HG03571 (cell line): Measurements from ENCODE around the gene EEF1A2.

Experiments used
- ATAC-seq: cut with Tn5 transposase; IDR thresholded peaks from one replicate; pipeline ENCODE4 v1.9.1; 2021; ENCODE audit not compliant: unreplicated experiment

Gene EEF1A2

DNA sequence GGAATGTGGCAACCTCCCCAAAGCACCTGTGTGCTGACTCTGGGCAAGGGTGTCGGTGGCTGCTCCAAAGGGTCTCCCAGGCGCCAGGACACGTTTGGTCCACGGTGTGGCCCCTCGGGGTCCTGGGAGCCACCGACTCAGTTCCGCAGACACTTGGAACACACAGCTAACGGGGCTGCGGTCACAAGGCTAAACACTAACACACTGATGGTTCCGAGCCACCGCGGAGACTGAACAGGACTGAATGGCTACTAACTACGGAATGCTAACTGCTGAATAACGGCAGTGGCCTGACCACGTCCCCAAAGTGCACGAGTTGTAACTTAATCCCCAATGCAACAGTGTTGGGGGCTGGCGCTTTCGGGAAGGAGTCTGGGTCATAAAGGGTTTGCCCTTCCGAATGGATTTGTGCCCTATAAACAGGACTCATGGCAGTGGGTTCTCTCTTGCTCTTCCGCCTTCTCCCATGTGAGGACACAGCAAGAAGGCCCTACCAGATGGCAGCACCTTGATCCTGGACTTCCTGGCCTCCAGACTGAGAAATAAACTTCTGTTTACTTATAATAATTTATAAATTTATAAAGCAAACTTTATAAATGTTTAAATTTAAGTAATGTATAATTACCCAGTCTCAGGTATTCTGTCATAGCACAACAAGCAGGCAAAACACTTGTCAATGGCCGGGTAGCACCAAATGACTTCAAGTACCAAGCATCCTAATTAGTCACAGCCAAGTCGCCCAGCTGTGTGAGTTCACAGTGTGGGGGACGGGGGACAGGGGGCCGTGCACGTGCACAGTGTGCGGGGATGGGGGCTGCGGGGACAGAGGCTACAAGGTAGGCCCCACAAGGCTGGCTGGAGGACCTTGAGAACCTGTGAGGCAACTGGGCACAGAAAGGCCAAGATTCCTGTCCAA, 2.3 kb upstream of the EEF1A2 start:
- no peak for ATAC-seq

DNA sequence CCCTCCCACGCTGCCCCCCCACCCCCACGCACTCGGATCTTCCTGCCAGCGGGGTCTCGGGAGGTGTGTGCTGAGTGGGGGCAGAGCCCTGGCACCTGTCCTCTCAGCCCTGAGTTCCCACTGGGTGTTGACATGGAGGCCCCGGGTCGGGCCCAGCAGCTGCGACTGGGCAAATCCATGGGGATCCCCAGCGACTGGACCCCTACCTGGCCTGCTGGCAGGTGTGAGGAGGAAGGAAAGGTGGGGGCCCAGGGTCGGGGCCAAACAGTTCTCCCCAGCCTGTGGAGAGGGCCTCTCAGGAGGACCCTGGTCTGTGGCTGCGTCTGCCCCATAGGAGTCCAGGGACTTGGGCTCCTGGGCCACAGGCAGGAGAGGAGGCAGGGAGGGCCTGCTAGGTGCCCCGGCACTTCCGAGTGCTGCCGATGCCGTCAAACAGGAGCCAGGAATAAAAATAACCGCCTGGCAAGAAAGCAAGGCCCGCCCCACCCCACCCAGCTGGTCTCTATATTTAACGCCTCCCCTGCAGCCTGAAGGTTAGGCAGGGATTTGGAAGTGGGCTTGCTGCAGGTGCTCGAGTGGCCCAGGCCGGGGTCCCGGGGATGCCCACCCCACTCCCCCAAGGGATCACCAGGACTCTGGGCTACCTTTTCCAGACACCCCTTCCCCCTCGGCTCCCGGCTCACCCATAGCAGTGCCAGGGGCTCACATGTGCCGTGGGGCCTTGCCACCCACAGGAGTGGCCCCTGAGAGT, 1.4 kb upstream of the EEF1A2 start:
- no peak for ATAC-seq

DNA sequence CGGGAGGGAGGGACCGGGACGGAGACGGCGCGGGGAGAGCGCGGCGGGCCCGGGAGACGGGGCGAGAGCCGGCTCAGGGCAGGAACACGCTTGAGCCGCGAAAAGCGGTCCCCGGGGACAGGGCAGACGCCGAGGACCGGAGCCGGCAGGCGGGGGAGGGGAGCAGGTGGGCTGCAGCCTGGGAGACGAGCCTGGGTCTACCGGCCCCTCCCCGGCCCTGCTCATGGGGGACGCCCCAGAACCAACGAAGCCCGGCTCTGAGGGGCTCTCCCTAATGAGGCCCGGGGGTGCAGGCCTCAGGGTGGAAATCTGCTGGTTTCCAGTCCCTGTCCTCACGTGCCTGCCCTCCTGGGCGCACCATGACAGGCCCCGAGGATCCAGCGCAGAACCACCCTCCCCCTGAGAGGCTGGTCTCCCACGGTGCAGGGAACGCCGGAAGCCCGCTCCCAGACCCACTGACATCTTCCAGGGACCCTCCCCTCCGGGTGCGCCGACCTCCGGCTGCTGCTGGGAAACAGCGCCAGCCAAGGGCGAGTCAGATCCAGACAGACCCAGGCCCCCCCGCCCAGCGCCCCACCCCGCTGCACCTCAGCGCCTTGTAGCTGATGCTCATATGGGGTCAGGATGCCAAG, 571 bp upstream of the EEF1A2 start:
- no peak for ATAC-seq

DNA sequence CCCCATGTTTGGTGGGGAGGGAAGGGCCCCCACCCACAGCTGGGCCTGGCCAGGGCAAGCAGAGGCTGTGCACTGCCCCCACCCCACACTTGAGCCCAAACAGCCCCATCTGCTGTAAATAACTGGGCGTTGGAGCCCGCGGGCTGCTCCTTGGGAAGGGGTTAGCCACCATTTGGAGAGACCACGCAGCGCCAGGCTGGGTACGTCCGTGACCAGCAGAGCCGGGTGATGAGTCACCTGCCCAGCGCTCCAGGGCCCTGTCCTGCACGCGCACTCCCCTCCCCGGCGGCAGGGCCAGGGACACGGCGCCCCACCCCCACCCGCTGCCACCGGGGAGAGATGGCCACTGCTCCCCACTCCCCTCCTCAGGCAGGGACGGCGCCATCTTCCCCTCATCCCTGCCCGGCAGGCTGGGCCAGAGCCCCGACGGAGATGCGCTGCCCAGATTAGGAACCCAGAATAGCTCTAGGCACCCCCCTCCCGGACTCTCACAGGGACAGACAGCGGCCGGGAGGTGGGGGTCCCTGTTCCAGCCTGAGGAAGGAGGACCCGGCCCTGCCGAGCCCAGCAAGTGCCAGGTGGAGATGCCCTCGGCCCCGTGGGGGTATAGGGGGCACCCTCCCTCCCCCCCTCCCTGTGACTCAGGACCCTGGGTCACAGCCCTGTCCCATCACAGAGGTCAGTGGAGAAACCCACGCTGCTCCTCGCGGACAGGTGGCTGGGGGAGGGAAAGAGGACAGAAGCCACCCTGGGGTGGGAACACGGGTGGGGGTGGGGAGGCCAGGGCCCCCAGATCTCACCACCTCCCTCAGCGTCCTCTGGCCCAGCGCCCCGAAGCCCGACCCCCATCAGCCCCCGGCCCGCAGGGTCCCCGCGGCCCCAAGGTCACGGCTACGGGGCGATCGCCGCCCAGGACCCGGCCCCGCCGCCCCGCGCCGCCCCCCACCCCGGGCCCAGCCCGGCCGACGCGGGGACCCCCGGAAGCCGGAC, 642 bp downstream of the EEF1A2 start:
- ATAC-seq: no peak

DNA sequence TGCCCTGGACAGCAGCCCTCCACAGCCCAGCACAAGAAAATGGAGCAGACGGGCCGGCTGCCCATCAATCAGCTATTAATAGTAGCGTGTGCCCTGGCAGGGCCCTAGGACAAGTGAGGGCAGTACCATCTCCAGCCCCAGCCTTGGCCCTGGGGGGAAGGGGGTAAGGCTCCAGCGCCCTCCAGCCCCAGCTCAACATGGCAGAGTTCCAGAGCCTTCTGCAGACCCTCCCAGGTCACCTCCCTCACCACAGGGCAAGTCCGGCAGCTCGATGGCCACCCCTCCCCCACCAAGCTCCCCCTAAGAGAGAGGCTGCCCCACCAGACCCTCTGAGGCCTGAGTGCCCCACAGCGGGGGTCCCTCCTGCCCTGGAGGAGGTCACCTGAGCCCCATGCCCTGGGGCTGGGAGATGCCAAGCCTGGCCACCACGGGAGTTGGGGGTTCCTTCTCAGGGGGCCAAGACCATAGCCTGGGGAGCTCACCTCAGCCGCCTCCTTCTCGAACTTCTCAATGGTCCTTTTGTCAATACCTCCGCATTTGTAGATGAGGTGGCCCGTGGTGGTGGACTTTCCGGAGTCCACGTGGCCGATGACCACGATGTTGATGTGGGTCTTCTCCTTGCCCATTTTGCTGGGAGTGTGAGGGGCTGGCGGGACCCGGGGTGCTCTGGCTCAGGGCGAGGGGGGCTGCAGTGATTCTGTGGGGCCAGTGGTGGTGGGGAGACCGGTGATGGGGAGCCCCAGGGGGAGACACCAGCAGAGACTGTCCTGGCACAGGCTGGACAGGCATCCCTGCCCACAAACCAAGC, 1.5 kb downstream of the EEF1A2 start:
- ATAC-seq: no peak

DNA sequence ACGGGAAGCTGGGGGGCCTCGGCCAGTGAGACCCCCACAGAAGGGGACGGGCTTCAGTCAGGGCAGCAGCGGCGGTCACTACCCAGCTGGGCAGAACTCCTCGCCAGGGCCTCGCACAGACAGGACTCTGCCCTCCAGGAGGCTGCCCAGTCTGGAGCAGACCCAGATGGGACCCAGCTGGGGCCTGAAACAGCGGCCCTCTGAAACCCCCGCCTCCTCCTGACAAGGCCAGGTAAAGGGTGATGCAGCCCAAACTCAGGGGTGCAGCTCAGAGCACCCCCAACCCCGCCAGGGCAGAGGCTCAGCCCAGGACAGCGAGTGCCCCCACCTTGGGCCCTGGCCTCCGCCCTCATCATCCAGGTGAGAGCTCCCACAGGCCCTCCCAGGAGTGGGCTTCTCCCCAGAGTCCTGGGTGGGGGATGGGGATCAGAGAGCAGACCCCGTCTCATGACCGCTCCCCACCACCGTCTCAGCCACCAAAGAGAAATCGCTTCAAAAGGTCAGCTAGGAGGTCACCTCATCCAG, 2.2 kb downstream of the EEF1A2 start:
- ATAC-seq: no peak

DNA sequence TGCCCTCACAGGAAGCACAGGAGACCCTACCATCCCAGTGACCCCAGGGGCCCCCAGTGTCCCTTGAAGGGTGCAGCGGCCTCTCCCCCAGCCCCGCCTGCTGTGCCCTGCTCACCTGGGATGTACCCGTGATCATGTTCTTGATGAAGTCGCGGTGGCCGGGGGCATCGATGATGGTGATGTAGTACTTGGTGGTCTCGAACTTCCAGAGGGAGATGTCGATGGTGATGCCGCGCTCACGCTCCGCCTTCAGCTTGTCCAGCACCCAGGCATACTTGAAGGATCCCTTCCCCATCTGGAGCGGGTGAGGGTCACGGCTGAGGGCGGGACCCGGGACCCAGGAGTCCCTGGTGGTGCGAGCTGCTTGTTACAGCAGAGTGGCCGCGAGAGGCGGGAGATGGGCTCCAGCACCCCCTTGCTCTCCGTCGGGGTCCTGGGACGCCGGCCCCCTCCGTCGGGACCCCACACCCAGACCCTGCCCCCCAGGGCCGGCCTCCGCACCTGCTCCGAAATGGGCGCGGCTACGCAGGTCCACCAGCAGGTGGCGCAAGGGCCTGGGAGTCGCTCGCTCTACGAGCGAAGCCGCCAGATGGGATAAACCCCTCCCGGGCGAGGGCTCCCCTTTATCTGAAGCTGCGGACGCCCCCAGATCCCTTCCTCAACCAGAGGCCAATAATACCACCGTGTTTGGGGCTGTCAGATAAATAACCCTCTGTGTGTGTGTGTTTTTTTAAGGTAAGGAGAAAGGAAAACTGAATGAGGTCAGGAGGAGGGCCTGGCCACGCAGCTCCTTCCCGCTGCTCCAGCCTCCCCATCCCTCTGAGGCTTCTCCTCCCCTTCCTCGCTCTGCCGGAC, 2.9 kb downstream of the EEF1A2 start:
- ATAC-seq: no peak

DNA sequence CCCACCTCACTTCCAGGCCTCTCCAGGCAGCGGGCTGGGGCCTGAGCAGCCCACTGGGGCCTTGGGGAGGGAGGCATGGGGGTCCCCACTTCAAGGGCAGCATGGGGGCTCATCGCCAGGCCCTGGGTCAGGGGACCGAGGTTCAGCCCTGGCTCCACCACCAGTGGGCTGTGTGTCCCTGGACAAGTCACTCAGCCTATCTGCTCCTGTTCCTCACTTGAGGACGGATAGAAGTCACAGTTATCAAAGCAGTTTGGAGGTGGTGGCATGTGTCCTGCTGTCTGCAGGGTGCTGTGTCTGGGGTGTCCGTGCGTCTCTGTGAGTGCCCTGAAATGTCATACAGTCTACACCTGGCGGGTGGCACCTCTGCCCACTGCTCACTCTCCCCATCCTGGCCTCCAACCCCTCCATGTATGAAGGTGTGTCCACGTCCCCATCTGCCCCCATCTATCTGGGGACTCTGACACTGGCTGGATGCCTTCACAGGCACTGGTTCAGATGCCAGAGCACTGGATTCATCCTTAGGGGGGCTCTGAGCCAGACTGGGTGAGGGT, 3.6 kb downstream of the EEF1A2 start:
- no peak for ATAC-seq

DNA sequence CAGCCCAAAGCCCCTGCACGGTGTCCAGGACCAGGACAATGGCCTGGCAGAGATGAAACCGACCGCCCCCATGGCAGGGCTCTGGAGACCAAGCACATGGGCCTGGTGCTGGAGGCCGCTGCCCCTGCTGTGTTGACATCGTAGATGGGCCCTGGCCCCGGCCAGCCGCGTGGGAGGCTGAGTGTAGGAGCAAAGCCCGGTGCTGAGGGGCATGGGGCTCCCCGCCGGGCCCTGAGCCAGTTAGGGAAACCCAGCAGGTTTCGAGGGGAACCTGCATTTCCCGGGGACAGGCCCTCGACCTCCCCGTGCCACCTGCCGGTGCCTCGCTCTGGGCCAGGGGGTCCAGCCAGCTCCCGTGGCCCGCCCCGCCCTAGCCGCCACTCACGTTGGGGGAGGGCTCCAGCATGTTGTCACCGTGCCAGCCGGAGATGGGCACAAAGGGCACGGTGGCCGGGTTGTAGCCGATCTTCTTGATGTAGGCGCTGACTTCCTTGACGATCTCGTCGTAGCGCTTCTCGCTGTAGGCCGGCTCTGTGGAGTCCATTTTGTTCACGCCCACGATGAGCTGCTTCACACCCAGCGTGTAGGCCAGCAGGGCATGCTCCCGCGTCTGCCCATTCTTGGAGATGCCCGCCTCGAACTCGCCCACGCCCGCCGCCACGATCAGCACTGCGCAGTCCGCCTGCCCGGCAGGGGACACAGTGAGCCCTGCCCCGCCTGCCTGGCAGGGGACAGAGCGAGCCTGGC, 4.3 kb downstream of the EEF1A2 start:
- ATAC-seq: no peak

DNA sequence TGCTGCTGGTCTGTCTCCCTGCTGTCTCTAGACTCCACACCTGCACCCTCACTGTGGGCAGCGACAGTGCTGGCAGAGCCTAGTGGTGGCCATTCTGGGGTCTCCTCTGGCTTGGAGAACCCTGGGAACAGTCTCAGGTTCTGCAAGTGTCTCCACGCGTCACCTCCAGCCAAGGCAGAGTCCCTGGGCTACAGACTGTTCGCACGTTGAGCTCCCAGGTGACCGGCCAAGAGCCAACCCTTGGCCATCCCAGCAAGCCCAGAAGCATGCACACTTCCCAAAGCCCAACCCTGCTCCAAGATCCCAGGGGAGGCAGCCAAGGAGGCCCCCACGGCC, 4.8 kb downstream of the EEF1A2 start:
- ATAC-seq: no peak

DNA sequence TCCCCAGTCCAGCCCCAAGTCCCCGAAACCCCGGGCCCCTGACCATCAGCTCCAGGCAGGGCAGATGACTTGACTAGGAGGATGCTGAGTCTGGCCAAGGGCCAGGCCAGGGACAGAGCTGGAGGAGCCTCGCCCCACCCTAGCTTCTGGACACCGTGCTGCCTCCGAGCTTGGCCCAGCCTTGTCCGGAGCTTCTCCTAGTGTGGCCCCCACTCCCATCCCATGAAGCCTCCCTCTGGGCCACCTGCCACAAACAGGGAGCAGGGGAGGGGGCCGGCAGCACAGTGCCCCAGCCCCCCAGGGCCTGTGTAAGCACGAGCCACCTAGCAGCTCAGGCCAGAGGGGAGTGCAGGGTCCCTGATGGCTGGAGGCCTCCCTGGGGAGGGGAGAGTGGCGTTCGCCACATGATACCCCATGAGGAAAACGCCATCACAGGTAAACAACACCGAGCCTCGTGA, 5.3 kb downstream of the EEF1A2 start:
- no peak for ATAC-seq

DNA sequence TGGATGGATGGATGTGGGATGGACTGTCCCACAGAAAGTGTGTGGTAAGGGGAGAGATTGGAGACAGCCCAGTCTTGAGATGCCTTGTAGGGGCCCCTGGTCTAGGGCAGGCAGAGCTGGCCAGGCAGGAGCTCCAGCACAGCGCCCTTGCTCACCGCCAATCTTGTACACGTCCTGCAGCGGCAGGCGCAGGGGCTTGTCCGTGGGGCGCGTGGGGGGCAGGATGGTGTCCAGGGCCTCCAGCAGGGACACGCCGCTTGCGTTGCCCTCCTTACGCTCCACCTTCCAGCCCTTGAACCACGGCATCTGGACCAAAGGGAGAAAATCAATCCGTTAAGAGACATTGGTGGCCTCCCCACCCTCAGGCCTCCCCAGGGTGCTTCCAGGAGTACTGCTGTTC, 5.9 kb downstream of the EEF1A2 start:
- ATAC-seq: no peak

DNA sequence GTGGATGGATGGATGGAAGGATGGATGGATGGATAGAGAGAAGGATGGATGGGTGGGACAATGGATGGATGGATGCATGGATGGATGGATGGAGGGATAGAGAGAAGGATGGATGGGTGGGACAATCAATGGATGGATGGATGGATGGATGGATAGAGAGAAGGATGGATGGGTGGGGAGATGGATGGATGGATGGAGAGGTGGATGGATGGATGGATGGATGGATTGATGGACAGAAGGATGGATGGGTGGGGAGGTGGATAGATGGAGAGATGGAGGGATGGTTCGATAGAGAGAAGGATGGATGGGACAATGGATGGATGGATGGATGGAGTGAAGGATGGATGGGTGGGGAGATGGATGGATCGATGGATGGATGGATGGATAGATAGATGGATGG, 6.4 kb downstream of the EEF1A2 start:
- no peak for ATAC-seq

DNA sequence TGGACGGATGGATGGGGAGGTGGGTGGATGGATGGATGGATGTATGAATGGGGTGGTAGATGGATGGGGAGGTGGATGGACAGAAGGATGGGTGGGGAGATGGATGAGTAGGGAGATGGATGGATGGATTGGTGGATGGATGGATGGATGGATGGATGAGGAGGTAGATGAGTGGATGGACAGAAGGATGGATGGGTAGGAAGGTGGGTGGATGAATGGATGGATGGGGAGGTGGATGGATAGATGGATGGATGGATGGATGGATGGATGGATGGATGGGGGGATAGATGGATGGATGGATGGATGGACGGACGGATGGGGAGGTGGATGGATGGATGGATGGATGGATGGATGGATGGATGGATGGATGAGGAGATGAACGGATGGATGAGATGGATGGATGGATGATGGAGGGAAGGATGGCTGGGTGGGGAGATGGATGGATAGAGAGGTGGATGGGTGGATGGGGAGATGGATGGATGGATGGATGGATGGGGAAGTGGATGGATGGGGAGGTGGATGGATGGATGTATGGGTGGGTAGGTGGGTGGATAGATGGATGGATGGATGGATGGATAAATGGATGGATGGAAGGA, 7.2 kb downstream of the EEF1A2 start:
- no peak for ATAC-seq

DNA sequence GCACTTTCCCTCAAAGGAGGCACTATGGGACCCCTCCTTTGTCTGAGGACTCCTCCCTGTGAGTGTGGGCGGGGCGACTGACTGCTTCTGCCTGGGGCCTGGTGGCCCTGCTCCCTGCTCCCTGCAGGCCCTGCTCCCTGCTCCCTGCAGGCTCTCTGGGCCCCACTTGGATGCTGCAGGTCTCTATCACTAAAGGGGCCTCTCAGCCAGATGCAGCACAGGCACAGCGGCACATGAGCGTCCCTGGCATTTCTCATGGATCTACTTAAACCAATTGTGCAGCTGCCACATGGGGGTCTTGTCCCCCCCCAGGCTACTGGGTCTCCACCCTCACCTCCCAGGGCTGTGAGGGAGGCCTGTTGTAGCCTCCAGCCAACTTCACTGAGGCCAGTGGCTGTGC, 7.8 kb downstream of the EEF1A2 start:
- ATAC-seq: no peak

DNA sequence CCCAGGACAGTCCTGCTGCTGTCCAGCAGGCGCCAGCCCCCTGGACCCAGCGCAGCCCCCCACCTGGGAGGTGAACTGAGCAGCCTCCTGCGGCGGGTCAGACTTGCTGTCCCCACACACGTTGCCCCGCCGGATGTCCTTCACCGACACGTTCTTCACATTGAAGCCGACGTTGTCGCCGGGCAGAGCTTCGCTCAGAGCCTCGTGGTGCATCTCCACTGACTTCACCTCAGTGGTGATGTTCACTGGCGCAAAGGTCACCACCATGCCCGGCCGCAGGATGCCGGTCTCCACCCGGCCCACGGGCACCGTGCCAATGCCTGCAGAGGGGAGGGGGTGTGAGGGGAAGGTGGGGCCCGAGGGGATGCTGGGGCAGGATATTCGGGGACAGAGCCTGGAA, 8.5 kb downstream of the EEF1A2 start:
- no peak for ATAC-seq
